Esophagus muscularis mucosa (tissue), 4 donors: Measurements from ENCODE around the gene GAS7. TPM values are rescaled to one million over a fixed set of nuclear protein-coding genes. Genes with fewer than 3 reads are reported as not detected.

ENCODE experiments used
- DNase-seq: peaks from one replicate; pipeline ENCODE4 v3.0.0-alpha.2; 2017; ENCODE audit errors: extremely low spot score
- H3K27ac ChIP-seq, 4 donors: fragments of 200-600 bp; sonication (generic); replicated peaks in 1 of 4; 1 replicate in 3 of 4; 2 replicates in 1 of 4; pipeline ENCODE4 v1.5.1; 2016 to 2019; ENCODE audit warnings: mild to moderate bottlenecking in 1 of 4
- H3K27me3 ChIP-seq, 4 donors: fragments of 200-600 bp; sonication (generic); one replicate each; pipeline versions ENCODE4 v1.5.1 to v1.6.0; 2016 to 2019
- H3K36me3 ChIP-seq, 4 donors: fragments of 200-600 bp; sonication (generic); one replicate each; pipeline ENCODE4 v1.5.1; 2016 to 2019
- H3K4me1 ChIP-seq, 4 donors: fragments of 200-600 bp; sonication (generic); one replicate each; pipeline ENCODE4 v1.5.1; 2016 to 2019
- H3K4me3 ChIP-seq, 4 donors: fragments of 200-600 bp; sonication (generic); 1 replicate in 2 of 4; 2 replicates in 2 of 4; pipeline ENCODE4 v1.5.1; 2016 to 2019; ENCODE audit warnings: mild to moderate bottlenecking in 4 of 4, moderate library complexity in 1 of 4
- H3K9me3 ChIP-seq, 4 donors: fragments of 200-600 bp; sonication (generic); 1 replicate in 3 of 4; 2 replicates in 1 of 4; pipeline ENCODE4 v1.5.1; 2016 to 2019
- EP300 ChIP-seq: sonication (generic); formaldehyde crosslinking; IDR thresholded peaks from one replicate; pipeline ENCODE4 v1.6.1; 2017; ENCODE audit warnings: antibody characterized with exemption
- POLR2A ChIP-seq: fragments of 450-650 bp; IDR thresholded peaks from one replicate; pipeline ENCODE4 v1.6.1; 2017; ENCODE audit warnings: antibody characterized with exemption, moderate library complexity, mild to moderate bottlenecking, low read depth
- POLR2AphosphoS5 ChIP-seq, 2 donors: sonication (generic); formaldehyde crosslinking; IDR thresholded peaks; one replicate each; pipeline ENCODE4 v1.6.1; 2017; ENCODE audit warnings: antibody characterized with exemption in 2 of 2
- WGBS: methylation state at CpG from one replicate; pipeline ENCODE4 v1.1.5; 2018; 5-methylcytosine and 5-hydroxymethylcytosine counted together
- intact Hi-C: fragments of 100-400 bp; cut with DNase I; formaldehyde crosslinking; loops from one replicate; pipeline ENCODE4 v1.15.1; 2023
- total RNA-seq, 4 donors: library from RNA; depleted of rRNA; stranded (reverse); fragments of >200 nt; gene quantifications; one replicate each; pipeline versions ENCODE4 v1.1.0 to v1.2.1, GENCODE V29; 2016
- TF ChIP-seq, protein P1 (sequence below), 3 experiments: fragments of 200-600 bp in 2 of 3; fragments of 450-650 bp in 1 of 3; sonication (generic) in 2 of 3; IDR thresholded peaks; one replicate each; pipeline ENCODE4 v1.5.1; 2017 to 2019; ENCODE audit warnings: antibody characterized with exemption in 3 of 3, mild to moderate bottlenecking in 2 of 3, moderate library complexity in 1 of 3

Gene GAS7
- total RNA-seq, 4 donors from 2014 or later, result 77.3 to 124 (median 86.7) TPM

DNA sequence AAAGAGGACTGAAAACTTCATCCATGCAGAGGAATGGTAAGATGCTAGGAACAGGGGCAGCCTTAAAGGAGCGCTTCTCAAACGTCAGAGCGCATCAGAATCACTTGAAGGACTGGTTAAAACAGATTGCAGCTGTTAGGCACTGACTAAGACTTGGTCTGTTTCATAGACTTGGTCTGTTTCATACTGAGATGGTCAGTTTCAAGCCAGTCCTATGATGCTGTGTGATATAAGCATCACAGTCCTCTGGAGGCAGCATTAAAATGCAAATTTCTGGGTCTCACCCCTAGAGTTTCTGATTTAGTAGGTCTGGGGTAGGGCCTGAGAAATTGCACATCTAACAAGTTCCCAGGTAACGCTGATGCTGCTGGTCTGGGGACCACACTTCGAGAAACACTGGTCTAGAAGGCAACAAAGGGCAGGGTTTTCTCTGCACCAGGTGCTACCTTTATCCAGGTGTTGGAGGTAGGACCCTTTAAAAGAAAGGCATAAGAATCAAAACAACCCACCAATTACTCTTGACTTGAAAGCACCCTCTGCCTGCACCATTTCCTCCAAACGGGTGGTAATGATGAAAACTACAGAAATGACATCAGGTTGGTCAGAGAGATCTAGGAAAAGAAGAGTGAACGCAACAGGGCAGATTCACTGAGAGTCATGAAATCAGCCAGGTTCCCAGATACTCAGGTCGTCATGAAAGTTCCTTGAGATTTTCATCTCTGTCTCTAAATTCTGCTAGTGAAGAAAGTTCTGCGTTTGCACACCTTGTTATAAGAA, 198.3 kb downstream of the GAS7 start:
- H3K27me3 ChIP-seq, result no peaks in the 10 kb centered on the region
- no peak overlapping the region for H3K4me3 ChIP-seq
- intact Hi-C loops, result no loop called here
- TF ChIP-seq POLR2AphosphoS5 (IDR thresholded peaks at IDR 0.05) (no peak), POLR2A (no peak), EP300 (no peak)
- TF ChIP-seq, protein P1, sequence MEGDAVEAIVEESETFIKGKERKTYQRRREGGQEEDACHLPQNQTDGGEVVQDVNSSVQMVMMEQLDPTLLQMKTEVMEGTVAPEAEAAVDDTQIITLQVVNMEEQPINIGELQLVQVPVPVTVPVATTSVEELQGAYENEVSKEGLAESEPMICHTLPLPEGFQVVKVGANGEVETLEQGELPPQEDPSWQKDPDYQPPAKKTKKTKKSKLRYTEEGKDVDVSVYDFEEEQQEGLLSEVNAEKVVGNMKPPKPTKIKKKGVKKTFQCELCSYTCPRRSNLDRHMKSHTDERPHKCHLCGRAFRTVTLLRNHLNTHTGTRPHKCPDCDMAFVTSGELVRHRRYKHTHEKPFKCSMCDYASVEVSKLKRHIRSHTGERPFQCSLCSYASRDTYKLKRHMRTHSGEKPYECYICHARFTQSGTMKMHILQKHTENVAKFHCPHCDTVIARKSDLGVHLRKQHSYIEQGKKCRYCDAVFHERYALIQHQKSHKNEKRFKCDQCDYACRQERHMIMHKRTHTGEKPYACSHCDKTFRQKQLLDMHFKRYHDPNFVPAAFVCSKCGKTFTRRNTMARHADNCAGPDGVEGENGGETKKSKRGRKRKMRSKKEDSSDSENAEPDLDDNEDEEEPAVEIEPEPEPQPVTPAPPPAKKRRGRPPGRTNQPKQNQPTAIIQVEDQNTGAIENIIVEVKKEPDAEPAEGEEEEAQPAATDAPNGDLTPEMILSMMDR (IDR thresholded peaks at IDR 0.05), result no peak
- WGBS, result 76% methylated on average over 9 of the region's 9 CpGs
- no peak for DNase-seq
- H3K9me3 ChIP-seq, result no peaks in the 10 kb centered on the region
- H3K4me1 ChIP-seq, result peaks cover 3 to 19% (median 17%) of the 10 kb centered on the region in 4 donors
- H3K36me3 ChIP-seq, result no peaks in the 10 kb centered on the region
- H3K27ac ChIP-seq, result no peak overlapping the region

DNA sequence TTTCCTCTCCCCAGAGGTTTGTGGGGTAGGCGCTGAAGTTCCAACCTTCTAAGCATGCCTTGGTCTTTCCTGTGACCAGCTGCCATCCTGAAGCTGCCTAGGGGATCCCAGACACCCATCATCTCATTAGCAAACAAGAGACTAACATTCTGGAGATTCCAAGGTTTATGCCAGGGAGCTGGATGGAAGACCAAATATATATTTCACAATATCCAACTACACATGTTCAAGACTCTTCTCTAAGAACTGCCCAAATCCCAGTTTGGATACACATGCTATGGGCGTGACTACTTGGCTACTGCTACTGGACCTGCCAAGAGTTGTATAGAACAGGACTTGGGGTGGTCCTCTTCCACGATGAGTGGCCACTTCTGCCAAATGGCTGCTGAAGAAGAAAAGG, 200.3 kb downstream of the GAS7 start:
- no peaks in the 10 kb centered on the region for H3K27me3 ChIP-seq
- intact Hi-C loops, result no loop called here
- no peak overlapping the region for H3K27ac ChIP-seq
- peaks cover 3 to 19% (median 15%) of the 10 kb centered on the region in 4 donors for H3K4me1 ChIP-seq
- no peaks in the 10 kb centered on the region for H3K36me3 ChIP-seq
- H3K9me3 ChIP-seq, result no peaks in the 10 kb centered on the region
- no peak for TF ChIP-seq POLR2A
- TF ChIP-seq EP300, result no peak
- TF ChIP-seq, protein P1 (IDR thresholded peaks at IDR 0.05), result no peak
- no peak for TF ChIP-seq POLR2AphosphoS5 (IDR thresholded peaks at IDR 0.05)
- DNase-seq, result no peak
- no peak overlapping the region for H3K4me3 ChIP-seq
- 85% methylated on average over 3 of the region's 3 CpGs for WGBS

DNA sequence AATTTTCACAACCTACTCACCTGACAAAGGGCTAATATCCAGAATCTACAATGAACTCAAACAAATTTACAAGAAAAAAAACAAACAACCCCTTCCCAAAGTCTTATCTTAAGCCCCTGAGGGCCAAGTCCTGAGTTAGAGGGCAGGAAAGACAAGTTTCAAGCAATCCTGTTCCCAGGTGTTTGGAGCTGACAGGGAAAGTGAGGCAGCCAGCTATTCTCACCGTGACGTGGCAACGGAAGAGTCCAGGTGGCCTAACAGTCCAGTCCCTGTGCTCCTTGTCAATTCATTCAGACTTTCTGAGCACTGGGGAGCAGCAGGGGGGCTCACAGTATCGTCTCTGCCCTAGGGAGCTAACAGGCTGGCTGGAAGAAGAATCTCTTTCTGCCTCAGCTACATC, 203.6 kb downstream of the GAS7 start:
- intact Hi-C loops, result no loop called here
- H3K9me3 ChIP-seq, result peaks cover 0 to under 1% (median 0%) of the 10 kb centered on the region in 4 donors
- H3K27me3 ChIP-seq, result no peaks in the 10 kb centered on the region
- H3K27ac ChIP-seq, result no peak overlapping the region
- H3K4me3 ChIP-seq, result no peak overlapping the region
- H3K36me3 ChIP-seq, result no peaks in the 10 kb centered on the region
- WGBS, result 81% methylated on average over 4 of the region's 4 CpGs
- DNase-seq, result no peak
- peaks cover 0 to 3% (median 0%) of the 10 kb centered on the region in 4 donors for H3K4me1 ChIP-seq
- TF ChIP-seq POLR2A, result no peak
- TF ChIP-seq, protein P1 (IDR thresholded peaks at IDR 0.05), result no peak
- TF ChIP-seq POLR2AphosphoS5 (IDR thresholded peaks at IDR 0.05), result no peak
- TF ChIP-seq EP300, result no peak

DNA sequence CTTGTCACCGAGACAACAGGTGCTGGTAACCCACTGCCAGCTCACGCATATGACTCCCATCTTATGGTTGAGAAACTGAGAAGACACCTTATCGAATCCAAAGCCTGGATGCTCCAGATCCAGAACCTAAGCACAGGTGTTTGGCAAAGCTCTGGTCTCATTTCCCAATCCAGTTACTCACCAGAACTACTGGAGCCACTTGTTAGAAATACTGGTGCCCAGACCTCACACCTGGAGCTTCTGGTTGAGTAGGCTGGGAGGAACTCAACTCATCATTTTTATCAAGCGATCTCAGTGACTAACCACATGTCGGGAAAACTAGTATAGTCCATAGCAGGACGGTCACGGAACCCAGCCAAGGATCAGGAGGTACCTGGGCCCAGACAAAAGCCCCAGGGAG, 206.6 kb downstream of the GAS7 start:
- H3K9me3 ChIP-seq, result peaks cover 0 to 5% (median 0%) of the 10 kb centered on the region in 4 donors
- H3K4me3 ChIP-seq, result no peak overlapping the region
- H3K4me1 ChIP-seq, result peaks cover 6 to 16% (median 10%) of the 10 kb centered on the region in 4 donors
- intact Hi-C loops, result no loop called here
- no peak overlapping the region for H3K27ac ChIP-seq
- no peak for TF ChIP-seq POLR2AphosphoS5 (IDR thresholded peaks at IDR 0.05)
- 82% methylated on average over 7 of the region's 7 CpGs for WGBS
- no peaks in the 10 kb centered on the region for H3K36me3 ChIP-seq
- no peaks in the 10 kb centered on the region for H3K27me3 ChIP-seq
- no peak for DNase-seq

DNA sequence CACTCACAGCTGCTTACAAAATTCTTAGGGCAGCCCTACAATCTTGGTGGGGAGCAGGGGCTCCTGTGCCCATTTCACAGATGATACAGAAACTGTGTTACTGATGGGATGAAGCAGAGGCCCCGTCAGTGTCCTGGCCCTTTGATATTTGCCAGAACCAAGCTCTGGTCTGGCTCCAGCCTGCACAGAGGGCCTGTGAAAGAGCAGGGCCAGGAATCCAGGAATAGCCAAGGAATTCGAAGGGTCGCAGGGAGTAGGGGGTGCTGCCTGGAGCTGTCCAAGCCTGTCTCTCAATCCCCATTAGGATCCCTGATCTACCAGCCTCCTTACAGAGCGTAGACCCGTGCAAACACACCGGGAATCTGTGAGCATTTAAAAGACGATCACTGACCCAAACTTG, 207.1 kb downstream of the GAS7 start:
- 89% methylated on average over 7 of the region's 7 CpGs for WGBS

More for the DNA sequence above, 207.1 kb downstream of the GAS7 start:
- no peak overlapping the region for H3K4me3 ChIP-seq
- TF ChIP-seq, protein P1 (IDR thresholded peaks at IDR 0.05), result no peak
- no peak for TF ChIP-seq POLR2A
- no peak for TF ChIP-seq POLR2AphosphoS5 (IDR thresholded peaks at IDR 0.05)
- TF ChIP-seq EP300, result no peak
- intact Hi-C loops, result no loop called here
- no peaks in the 10 kb centered on the region for H3K27me3 ChIP-seq
- peaks cover 8 to 21% (median 13%) of the 10 kb centered on the region in 4 donors for H3K4me1 ChIP-seq
- DNase-seq, result no peak
- no peaks in the 10 kb centered on the region for H3K36me3 ChIP-seq
- no peak overlapping the region for H3K27ac ChIP-seq
- H3K9me3 ChIP-seq, result peaks cover 0 to 5% (median 0%) of the 10 kb centered on the region in 4 donors
